Stimulated activated CD8-positive, alpha-beta memory T cell treated with anti-CD3 and anti-CD28 coated beads, Interleukin-4, amount 100 ng/mL, for 4 hours (primary cell): ENCODE results near the gene JDP2.

Experiments
- DNase-seq, 2 donors: peaks; one replicate each; pipeline ENCODE4 v3.0.0-alpha.2; 2020; ENCODE audit warnings: low read depth in 2 of 2, low spot score in 1 of 2

JDP2 gene

GRCh38 chr14:75435473-75435872 lies 7.7 kb downstream of the JDP2 start:
- no peak for DNase-seq

DNA sequence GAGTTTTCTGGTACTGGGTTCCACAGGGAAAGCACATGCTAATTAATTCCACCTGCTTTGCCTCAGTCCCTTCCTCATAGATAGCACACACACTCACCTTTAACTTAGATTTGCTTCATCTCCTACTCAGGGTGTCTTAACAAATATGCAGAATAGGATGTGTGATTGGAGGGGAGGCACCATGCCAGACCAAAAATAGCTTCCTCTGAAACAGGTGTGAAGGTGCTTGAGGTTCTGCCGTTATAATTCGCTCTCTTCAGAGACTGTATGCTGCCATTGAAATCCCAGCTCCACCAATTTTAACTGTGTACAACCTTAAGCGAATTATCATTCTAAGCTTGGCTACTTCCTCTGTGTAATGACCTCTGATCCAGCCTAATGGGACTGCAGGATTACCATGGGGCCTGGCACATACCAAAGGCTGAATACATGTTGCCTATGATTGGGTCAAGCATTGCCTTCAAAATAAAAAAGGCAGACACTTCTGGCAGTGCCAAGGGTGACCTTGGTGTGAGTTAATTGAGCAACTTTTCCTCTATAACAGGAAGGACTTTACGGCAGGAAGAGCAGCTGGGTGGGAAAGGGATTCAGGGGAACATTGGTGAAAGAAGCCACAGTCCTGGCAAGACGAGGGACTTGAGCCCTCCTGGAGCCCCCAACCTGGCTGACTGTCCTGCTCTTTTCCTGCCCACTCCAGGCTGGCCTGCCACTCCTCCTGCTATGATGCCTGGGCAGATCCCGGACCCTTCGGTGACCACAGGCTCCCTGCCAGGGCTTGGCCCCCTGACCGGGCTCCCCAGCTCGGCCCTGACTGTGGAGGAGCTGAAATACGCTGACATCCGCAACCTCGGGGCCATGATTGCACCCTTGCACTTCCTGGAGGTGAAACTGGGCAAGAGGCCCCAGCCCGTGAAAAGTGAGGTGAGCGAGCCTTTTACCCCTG lies 9.7 kb downstream of the JDP2 start:
- DNase-seq: no peak

DNA sequence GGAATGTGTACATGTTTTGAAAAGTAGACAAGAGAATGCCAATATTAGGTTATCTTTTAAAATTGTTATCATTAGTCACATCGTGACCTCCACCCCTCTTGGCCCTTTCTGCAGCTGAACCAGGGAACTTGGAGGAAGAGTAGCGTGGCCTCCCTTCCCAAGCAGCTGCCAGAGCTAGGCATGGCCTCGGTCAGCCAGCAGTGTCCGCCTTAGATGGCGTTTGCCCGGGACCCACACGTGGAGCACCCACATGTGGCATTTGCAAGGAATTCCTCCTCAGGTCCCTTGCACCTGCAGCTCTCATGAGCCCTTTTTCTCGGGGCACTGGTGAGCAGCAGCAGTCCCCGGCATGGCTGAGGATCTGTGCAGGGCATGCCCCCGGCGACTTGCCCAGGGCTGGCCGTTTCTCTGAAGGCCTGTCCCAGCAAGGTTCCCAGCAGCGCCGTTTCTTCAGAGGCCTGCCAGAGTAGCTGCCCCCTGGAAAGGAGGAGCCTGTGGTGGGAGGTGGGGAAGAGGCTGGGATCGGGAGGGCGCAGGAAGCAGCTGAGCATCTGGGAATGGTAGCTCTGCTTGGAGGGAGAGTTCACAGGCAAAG lies 10.8 kb downstream of the JDP2 start:
- no peak for DNase-seq

- DNase-seq: no peak
Observed at GRCh38 chr14:75439989-75440388, 12.2 kb downstream of the JDP2 start.

DNA sequence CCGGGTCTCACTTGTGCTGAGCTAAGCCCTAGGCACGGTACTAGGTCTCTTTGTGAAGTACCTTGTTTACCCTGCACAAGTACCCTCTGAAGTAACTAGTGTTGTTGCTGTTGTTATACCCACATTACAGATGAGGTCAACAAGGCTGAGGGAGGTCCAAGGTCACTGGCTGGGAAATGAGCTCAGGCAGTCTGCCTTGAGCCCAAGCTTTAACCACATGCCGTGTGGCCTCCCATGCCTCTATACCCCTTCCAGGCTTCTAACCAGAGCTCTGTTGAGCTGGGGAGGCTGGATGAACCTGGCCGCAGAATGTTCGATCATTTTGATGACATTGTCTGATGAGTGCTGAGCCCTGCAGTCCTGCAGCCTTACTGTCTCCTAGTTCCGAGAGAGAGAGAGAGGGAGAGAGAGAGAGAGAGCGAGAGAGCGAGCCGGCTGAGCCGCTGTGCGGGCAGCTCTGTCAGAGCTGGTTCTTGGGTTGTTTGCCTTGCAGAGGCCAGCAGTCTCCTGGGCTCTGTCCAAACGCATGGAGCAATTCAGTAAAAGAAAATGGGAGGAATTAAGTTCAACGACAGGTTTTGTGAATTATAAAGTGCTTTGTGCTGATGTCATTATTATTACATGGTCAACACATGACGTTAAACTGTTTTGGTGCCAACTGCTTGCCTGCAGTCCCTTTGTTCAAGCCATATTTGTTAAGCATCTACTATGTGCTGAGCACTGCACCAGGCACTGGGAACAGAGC lies 13.1 kb downstream of the JDP2 start:
- DNase-seq: no peak

DNA sequence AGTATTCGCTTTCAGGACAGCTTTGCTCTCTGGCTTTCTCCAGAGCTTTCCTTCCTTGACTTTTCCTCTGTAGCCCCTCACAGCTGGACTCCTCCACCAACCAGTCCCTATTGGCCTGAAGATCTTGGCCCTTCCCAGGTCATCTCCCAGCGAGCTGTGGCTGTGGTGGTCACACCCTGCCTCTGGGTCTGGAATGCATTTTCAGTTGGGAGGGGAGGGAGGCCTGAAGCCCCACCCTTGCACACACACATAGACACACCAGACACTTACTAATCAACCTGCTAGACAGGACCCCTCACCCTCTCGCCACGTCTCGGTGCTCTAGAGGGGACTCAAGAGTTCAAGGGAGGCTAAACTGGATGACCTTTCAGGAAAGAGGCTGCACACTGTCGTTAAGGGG lies 13.9 kb downstream of the JDP2 start:
- no peak for DNase-seq

DNA sequence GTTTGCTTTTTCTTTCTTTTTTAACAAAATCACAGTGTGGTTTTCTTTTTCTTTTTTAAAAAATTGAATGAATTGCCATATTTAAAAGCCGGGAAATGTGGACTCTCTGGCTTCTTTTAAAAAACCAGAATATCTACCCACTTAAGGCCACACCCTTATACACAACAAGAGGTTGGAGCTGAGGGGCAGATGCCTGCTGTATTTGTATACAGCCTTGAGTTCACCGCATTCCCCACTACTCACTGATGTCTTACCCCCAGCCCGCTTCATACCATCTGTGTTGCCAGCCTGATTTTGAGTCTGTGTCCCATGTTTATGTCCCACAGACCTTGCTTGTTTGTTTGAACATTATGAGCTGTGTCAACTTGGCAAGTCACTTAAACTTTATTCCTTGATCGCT lies 14.3 kb downstream of the JDP2 start:
- no peak for DNase-seq

DNA sequence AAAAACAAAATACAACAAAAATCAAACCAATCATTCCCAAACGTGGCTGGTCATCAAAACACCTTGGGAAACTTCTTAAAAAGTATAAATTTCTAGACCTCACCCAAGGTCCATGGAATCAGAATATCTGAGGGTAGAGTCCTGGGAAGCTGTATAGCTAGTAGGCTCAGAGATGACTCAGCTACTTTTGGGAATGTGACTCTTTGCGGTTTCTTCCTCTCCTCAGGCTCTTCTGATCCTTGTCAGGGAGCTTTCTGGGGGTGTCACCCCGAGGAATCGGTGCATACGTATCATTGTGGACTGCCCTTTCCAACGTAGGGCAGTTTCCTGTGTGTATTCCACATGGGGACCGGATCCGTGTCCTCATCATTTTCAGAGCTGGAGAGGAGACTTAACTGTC lies 14.8 kb downstream of the JDP2 start:
- no peak for DNase-seq

- DNase-seq: no peak
Observed at GRCh38 chr14:75443203-75443969, 15.6 kb downstream of the JDP2 start.

DNA sequence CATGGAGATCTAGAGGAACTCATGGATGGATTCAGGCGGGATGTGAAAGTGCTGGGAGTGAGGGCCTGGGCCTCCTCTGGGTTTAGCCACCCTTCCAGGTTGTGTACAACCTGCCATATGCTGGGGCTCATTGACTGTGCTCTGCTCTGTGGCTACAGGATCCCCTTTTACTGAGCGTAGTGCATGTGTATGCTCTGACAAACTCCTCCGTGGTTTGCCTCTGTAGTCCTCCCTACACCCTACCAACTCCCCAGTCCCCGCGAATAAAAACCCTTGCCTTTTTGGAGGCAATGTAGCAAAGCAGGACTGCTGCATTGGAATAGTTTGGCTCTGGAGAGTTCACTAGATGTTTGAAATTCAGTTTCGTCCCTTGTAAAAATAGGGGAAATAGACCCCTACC lies 17.4 kb downstream of the JDP2 start:
- no peak for DNase-seq

GRCh38 chr14:75445963-75446362 lies 18.1 kb downstream of the JDP2 start:
- DNase-seq: no peak

DNA sequence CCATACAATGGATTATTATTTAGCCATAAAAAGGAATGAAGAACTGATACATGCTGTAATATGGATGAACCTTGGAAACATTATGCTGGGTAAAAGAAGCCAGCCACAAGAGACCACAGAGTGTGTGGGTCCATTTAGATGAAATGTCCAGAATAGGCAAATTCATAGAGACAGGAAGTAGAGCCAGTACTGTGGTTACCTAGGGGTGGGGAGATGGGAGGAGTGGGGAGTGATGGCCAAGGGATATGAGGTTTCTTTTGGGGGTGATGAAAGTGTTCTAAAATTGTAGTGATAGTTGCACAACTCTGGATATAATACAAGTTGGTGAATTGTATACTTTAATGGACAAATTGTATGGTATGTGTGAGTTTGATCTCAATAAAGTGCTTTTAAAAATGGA lies 18.6 kb downstream of the JDP2 start:
- DNase-seq: no peak

- DNase-seq: no peak
Observed at GRCh38 chr14:75448209-75448608, 20.4 kb downstream of the JDP2 start.

GRCh38 chr14:75449036-75449435 lies 21.2 kb downstream of the JDP2 start:
- DNase-seq: no peak

GRCh38 chr14:75449696-75450095 lies 21.9 kb downstream of the JDP2 start:
- no peak for DNase-seq

DNA sequence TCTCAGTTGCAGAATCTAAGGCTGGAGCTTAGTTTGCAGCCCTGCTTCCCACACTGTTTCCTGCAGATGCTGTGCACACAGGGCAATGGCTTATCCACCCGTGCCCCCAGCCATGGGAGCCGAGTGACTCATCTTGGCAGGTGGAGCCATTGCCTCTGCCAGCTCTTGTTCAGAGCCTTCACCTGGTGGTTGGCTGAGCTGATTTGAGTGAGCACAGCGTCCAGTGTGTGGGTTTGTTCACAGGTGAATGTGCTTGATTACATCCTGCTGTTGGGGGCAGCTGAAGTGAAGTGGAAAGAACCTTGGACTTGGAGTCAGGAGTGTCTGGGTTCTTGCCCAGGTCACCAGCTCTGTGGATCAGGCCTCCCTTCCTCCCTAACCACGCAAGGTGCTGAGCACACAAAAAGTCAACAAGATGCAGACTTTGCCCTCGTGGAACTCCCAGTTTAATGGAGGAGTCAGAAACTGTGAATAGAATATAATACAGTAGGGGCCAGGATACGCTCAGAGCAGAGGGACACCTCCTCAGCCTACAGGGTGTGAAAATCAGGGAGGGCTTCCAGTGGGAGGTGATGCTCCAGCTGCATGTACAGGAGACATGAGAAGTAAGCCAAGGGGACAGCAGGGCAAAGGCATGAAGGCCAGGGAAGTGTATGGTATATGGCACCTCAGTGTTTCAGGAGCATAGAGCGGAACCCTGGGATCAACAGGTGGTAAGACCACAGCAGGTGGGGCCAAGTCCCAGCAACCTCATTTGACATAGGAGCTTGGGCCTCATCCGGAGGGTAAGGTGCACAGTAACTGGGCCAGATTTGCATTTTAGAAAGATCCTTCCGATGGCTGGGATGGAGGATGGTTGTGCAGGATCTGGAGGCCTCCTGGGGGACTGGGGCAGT lies 22.8 kb downstream of the JDP2 start:
- DNase-seq: no peak

GRCh38 chr14:75452324-75452723 lies 24.5 kb downstream of the JDP2 start:
- no peak for DNase-seq

DNA sequence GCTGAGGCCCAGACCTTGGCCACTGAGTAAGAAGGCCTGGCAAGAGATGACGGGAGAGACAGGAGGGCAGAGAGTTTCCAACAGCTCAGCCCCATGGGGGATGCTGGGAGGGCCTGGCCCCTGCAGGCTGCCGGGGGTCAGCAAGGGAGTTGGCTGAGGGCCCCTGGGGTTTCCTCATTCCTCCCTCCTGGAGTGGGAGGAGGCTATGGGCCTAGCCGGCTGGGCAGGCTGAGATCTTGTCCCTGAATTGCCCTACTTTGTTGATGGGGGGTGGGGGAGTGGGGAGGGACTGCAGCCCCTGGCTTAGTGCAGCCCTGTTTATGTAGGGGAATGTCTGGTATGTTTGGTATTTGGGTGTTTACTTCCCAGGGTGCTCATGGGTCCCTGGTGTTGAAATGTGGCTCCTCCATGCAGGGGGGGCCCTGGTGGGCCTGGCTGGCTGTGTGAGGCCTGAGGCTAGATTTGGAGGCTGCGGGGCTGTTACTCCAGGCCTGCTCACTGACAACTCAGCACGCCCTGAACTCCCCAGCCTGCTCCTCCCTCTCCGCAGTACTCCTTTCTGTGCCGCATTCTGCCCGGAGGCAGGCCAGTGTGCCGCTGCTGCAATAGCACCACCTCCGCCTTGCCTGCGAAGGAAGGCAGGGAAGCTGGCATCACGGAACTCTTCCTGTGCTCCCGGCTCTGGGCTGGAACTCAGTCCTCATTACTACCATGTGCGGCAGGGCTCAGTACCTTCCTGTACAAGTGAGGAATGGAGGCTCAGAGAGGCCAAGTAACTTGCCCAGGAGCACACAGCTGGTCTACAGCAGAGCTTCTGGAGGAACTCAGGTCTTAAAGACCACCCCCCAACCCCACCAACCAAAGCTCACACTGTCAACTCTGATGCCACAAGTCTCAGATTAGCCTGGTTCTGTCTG lies 25.3 kb downstream of the JDP2 start:
- DNase-seq: no peak

- DNase-seq: no peak
Observed at GRCh38 chr14:75453817-75454434, 26.1 kb downstream of the JDP2 start.
